ENCODE data around the gene PDCD1. TPM values are rescaled to one million over a fixed set of nuclear protein-coding genes. Genes with fewer than 3 reads are reported as not detected.

The PDCD1 gene
- total RNA-seq, 1 donor = not detected

DNA sequence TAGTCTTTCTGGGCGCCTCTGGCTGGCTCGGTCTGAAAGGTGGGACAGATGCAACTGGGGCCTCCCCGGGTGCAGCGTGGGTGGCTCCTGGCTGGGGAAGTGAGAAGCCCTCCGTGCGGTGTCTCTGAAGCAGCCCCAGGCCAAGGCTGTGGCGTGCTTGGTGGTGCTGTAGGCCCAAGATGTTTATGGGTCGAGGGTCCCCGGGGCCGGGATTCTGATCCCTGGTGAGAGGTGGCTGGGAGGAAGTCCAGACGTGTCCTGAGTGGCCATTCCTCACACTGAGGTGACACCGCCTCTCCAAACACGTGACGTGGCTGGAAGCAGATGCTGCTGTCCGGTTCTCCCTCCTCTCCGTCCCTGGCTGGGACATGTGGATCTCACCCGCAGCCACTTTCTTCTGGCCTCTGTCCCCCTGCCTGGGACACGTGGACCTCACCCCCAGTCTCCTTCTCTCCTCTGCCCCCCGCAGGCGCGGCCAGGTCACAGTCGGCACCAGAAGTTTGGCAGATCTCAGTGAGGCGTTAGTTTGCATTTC lies 23.5 kb upstream of the PDCD1 start:
- DNase-seq (ENCODE audit: low read depth) = no peak
- peak overlapping the region; percentile 49 for H3K4me3 ChIP-seq (ENCODE audit: low read depth, low read length)
- TF ChIP-seq, protein P1, sequence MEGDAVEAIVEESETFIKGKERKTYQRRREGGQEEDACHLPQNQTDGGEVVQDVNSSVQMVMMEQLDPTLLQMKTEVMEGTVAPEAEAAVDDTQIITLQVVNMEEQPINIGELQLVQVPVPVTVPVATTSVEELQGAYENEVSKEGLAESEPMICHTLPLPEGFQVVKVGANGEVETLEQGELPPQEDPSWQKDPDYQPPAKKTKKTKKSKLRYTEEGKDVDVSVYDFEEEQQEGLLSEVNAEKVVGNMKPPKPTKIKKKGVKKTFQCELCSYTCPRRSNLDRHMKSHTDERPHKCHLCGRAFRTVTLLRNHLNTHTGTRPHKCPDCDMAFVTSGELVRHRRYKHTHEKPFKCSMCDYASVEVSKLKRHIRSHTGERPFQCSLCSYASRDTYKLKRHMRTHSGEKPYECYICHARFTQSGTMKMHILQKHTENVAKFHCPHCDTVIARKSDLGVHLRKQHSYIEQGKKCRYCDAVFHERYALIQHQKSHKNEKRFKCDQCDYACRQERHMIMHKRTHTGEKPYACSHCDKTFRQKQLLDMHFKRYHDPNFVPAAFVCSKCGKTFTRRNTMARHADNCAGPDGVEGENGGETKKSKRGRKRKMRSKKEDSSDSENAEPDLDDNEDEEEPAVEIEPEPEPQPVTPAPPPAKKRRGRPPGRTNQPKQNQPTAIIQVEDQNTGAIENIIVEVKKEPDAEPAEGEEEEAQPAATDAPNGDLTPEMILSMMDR (IDR thresholded peaks at IDR 0.05; ENCODE audit: insufficient read depth, low read length) = no peak

DNA sequence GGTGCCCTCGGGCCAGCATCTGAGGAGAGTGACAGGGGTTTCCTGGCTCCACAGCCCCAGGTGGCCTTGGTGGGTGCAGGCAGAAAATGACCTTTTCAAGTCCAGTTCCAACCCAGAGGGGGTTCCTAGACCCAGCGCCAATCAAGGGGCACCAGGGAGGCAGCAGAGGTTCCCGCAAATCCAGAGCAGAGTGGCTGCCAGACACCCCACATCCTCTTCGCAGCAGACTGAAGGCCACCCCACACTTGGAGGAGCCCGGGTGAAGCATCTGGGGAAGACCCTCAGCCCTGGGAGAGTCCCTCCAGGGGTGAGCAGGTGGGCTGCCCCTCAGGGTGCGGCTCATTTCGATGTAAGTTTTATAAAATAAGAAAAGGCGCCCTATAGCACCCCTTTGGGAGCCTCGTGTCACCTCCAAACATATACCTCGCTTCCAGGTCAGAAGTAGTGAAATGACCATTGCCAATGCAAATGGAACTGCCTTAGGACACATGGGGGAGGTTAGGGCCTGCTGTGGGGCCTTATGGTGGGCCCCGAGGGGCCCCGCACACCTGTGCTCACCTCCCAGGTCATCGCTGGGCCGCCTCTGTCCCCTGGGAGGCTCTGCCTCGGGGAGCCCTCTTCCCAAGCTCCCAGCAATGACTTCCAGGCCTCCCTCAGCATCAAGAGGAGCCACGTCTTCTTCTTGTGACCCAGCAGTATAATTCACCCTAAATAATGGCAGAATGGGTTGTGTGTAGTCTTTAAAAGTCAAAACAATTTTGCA lies 21.8 kb upstream of the PDCD1 start:
- H3K4me3 ChIP-seq (ENCODE audit: low read depth, low read length) = peak overlapping the region; percentile 72
- DNase-seq (ENCODE audit: low read depth) = no peak
- TF ChIP-seq, protein P1 (IDR thresholded peaks at IDR 0.05; ENCODE audit: insufficient read depth, low read length) = no peak

DNA sequence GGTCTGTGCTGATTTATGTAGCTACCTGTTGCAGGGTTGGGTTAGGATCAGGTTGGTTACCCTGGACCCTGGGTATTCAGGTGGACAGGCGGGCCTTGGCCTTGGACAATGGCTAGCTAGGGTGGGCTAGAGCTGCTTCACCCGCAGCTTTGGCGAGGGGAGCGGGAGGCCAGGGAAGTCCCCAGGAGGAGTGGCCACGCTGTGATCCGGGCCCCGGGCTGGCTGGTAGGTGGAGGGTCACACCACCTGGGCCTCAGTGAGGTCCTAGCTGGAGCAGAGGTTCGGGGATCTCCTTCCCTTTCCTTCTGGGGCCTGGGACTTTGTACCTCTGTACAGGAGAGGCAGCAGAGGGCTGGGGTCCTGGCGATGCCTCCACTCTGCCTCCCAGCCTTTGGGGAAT lies 20.6 kb upstream of the PDCD1 start:
- no peak overlapping the region for H3K4me3 ChIP-seq (ENCODE audit: low read depth, low read length)
- DNase-seq (ENCODE audit: low read depth) = no peak
- TF ChIP-seq, protein P1 (IDR thresholded peaks at IDR 0.05; ENCODE audit: insufficient read depth, low read length) = no peak

DNA sequence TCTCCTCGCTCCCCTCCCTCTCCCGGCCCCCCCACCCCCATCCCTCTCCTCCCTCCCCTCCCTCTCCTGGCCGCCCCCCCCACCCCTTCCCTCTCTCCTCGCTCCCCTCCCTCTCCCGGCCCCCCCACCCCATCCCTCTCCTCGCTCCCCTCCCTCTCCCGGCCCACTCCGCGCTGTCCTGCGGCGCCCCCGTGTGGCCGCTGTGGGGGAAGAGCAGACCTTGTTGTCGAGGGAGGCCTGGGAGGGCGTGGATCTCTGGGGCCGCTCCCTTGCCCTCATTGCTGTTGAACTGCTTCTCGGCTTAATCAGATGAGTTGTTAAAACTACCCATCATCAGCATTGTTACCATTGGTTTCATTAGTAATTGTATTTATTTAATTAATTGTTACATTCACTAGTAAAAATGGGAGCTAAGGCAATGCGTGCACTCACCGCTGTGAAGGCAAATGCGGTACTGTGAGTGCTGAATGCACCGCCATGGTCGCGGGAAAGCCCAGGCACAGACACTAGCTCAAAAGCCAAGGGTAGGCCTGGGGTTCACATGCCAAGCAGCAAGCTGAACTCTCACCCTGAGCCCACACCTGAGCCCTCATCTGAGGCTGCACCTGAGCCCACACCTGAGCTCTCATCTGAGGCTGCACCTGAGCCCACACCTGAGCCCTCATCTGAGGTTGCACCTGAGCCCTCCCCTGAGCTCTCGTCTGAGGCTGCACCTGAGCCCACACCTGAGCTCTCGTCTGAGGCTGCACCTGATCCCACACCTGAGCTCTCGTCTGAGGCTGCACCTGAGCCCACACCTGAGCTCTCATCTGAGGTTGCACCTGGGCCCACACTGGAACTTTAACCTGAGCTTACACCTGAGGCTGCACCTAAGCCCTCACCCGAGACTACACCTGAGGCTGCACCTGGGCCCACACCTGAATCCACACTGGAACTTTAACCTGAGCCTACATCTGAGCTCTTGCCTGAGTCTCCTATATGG lies 19.6 kb upstream of the PDCD1 start:
- H3K4me3 ChIP-seq (ENCODE audit: low read depth, low read length) = no peak overlapping the region
- TF ChIP-seq, protein P1 (IDR thresholded peaks at IDR 0.05; ENCODE audit: insufficient read depth, low read length) = peak; percentile 83
- DNase-seq (ENCODE audit: low read depth) = peak; percentile 63

DNA sequence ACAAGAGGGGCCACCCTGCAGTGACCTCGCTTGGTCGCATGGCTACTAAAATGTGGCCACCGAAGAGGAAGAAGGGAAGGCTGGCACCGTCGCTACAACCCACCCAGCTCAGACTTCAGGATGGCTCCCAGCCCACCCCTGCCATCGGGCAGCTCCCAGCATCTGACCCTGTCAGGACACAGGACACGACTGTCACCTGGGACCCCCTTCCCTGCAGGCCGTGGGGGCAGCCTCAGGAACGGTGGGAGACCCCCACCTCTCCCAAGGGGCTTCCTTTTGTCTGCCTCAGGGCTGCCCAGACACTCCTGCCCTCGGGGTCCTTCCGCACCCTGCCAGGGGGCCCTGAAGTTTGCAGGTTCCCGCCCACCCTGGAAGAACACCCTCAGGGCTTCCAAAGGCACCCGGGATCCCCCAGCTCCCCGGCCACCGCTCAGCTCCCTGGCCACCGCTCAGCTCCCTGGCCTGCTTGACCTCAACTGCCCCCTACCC lies 18.5 kb upstream of the PDCD1 start:
- no peak for DNase-seq (ENCODE audit: low read depth)
- H3K4me3 ChIP-seq (ENCODE audit: low read depth, low read length) = no peak overlapping the region
- TF ChIP-seq, protein P1 (IDR thresholded peaks at IDR 0.05; ENCODE audit: insufficient read depth, low read length) = no peak

DNA sequence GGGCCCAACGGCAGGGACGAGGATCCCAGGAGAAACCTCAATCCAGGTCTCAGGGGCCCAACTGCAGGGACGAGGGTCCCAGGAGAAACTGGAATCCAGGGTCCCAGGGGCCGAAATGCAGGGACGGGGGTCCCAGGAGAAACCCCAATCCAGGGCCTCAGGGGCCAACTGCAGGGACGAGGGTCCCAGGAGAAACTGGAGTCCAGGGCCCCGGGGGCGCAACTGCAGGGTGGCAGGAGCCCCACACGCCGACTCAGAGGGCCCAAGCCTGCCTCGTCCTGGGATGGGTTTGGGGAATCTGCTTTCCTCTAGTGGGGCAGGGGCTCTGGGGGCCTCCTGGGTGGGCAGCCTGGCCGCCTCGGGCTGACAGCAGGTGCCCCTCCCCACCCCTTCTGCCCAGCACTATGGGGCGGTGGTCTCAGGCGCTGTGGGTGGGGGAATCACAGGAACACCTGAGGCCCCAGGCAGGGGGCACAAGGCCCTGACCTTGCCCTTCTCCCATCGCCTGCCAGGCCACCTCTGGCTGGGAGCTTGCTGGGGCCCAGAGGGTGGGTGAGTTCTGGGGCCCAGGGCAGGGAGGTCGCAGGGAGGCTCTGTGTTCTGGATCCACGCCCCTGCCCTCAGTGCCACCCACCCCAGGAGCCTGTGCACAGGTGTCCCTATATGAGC lies 18.0 kb upstream of the PDCD1 start:
- H3K4me3 ChIP-seq (ENCODE audit: low read depth, low read length) = no peak overlapping the region
- TF ChIP-seq, protein P1 (IDR thresholded peaks at IDR 0.05; ENCODE audit: insufficient read depth, low read length) = no peak
- no peak for DNase-seq (ENCODE audit: low read depth)

Data from fibroblast of the aortic adventitia (primary cell).